IPS-18c (cell line): ENCODE data around the gene CEMIP2.
"Not testable (repeated sequence)": the region's sequence is repeated elsewhere in the genome, so short reads cannot be mapped to it uniquely, and the experiment has no call there.

Source experiments
- H3K4me3 ChIP-seq: 2 replicates; pipeline ENCODE4 v1.7.0; 2013; ENCODE audit warnings: low read depth, mild to moderate bottlenecking, low read length, moderate library complexity; ENCODE audit not compliant: insufficient read depth
- H3K9me3 ChIP-seq: one replicate; pipeline ENCODE4 v1.6.1; 2013; ENCODE audit warnings: mild to moderate bottlenecking, low read length, moderate library complexity; ENCODE audit not compliant: control insufficient read depth, insufficient read depth

The CEMIP2 gene, protein sequence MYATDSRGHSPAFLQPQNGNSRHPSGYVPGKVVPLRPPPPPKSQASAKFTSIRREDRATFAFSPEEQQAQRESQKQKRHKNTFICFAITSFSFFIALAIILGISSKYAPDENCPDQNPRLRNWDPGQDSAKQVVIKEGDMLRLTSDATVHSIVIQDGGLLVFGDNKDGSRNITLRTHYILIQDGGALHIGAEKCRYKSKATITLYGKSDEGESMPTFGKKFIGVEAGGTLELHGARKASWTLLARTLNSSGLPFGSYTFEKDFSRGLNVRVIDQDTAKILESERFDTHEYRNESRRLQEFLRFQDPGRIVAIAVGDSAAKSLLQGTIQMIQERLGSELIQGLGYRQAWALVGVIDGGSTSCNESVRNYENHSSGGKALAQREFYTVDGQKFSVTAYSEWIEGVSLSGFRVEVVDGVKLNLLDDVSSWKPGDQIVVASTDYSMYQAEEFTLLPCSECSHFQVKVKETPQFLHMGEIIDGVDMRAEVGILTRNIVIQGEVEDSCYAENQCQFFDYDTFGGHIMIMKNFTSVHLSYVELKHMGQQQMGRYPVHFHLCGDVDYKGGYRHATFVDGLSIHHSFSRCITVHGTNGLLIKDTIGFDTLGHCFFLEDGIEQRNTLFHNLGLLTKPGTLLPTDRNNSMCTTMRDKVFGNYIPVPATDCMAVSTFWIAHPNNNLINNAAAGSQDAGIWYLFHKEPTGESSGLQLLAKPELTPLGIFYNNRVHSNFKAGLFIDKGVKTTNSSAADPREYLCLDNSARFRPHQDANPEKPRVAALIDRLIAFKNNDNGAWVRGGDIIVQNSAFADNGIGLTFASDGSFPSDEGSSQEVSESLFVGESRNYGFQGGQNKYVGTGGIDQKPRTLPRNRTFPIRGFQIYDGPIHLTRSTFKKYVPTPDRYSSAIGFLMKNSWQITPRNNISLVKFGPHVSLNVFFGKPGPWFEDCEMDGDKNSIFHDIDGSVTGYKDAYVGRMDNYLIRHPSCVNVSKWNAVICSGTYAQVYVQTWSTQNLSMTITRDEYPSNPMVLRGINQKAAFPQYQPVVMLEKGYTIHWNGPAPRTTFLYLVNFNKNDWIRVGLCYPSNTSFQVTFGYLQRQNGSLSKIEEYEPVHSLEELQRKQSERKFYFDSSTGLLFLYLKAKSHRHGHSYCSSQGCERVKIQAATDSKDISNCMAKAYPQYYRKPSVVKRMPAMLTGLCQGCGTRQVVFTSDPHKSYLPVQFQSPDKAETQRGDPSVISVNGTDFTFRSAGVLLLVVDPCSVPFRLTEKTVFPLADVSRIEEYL (N-terminal part only)

DNA sequence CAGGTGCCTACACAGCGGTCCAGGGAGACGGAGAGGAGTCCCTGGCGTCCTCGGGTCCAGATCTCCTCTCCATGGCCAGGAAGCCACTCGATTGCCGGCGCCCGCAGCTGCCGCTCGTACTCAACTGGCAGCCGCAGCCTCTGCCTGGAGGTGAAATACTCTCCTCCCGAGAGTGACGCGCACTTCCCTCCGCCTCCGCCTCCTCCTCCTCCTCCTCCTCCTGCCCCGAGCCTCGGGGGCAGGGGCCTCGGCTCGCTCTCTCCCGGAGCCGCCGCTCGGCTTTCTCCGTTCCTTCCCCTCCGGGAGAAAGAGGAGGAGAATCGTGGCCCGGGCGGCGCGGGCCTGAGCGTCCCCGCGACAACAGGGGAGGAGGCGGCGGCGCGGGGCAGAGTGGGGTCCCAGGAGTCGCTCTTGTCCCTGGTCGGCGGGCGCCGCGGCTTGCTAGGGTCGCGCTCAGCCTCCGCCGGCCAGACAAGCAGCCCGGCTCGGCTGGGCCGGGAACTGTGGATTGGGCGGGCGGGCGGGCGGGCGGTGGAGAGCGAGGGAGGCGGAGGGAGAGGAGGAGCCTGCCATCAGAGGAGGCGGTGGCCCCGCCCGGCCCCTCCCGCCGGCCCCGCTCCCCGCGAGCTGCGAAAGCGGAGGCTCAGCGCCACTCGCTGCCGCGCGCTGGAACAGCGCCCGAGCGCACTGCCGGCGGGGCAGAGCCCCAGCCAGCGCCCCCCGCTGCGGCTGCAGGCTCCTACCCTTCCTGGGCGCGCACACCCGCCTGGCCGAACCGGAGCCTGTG, at the start of gene CEMIP2:
Gene CEMIP2, minus strand, starts transcription at position 126 of the 787 bp plus-strand sequence. CDS start 18,140 bp downstream, outside the sequence.
- Histone ChIP-seq H3K9me3 (no peaks in the 10 kb centered on the region), H3K4me3 (peak within 1 kb of the TSS; percentile 96)

DNA sequence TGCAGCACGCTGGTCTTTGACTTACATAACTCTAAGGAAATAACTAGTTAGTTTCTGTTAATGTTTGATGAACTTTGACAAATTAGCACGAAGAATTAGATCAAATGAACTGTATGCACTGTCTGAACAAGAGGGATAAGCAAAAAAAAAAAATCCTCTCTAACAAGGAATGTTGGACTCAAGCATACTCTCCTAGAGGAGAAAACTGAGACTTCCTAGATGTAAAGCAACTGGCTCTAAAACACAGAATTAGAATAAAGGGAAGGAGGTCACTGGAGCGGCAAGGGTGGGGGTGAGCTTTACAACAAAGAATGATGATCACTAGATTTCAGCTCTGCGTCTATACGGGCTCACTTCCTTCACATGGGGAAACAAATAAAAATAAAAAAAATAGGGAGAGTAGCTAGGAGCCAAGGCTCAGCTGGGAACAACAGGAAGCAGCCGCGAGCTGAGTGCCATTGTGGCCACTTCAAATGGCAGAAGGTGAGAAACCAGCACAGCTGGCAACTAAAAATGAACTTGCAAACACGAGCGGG, 48.7 kb upstream of the CEMIP2 start:
- no peak overlapping the region for H3K4me3 ChIP-seq
- no peaks in the 10 kb centered on the region for H3K9me3 ChIP-seq

DNA sequence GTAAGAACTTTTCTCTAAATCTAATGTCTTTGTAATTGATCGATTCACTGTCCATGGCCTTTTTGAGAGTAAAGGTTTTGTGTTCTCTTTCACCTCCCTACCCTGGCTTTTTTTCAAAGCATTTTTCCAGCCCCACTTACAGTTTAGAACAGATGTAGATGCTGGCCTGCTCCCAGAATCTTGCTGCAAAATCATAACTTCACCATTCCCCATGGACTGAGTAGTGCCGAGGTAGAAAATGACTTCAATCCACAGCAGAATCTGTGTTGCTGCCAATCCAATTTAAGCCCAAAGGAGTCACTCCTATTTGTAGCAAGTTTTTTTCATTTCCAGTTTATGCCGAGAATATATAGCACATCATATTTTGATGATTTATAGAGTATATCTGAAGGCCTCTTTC, 46.5 kb upstream of the CEMIP2 start:
- no peak overlapping the region for H3K4me3 ChIP-seq
- H3K9me3 ChIP-seq: no peaks in the 10 kb centered on the region

DNA sequence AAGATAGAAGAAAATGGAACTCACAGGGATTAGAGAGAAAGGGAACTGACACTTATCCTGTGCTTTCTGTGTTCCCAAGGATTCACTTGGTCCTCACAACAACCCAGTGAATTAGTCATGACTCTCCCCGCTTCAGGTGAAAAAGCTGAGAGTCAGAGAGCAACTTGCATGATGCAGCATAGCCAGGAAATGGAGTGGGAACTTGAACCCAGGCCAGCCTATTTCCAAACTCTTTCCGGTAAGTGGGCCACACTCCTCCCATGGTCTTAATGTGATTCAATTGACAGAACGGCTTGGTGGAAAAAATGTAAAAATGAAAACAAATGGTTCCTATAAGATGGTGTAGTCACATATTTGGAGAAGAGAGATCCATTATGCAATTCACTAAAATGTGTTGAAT, 45.9 kb upstream of the CEMIP2 start:
- Histone ChIP-seq H3K4me3 (no peak overlapping the region), H3K9me3 (no peaks in the 10 kb centered on the region)

DNA sequence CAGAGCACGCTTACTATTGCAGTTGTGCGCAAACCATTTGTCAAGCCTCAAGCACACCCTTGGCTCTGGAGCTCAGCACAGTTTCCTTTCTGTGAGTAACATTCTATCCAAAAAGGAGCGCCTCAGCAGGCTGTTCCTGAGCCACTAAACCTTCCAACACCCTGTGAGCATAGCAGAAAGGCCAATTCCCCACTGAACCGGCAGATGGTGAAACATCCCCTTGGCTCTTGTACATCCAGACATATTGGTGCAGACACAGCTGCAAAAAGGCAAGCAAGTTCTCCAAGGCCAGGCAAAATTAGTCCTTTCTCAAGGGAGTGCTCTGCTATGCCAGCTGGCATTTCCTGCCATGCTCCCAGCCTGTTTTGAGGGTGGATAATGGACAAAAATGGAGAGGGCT, 44.1 kb upstream of the CEMIP2 start:
- Histone ChIP-seq H3K4me3 (no peak overlapping the region), H3K9me3 (no peaks in the 10 kb centered on the region)

DNA sequence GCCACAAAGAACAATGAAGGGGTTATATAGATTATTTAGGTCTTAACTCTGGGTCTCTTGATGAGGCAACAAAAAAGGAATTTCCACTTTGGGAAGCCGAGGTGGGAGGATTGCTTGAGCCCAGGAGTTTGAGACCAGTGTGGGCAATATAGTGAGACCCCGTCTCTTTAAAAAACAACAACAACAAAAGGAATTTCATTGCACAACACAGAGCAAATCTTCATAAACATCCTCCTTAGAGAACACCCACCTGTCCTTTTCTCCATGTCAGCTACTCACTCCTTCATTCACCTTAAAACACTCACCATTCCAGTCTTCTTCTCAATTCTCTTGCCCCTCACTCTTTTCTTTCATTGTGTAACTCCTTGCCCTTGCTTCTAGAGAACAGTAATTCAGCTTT, 39.8 kb upstream of the CEMIP2 start:
- Histone ChIP-seq H3K9me3 (no peaks in the 10 kb centered on the region), H3K4me3 (no peak overlapping the region)

DNA sequence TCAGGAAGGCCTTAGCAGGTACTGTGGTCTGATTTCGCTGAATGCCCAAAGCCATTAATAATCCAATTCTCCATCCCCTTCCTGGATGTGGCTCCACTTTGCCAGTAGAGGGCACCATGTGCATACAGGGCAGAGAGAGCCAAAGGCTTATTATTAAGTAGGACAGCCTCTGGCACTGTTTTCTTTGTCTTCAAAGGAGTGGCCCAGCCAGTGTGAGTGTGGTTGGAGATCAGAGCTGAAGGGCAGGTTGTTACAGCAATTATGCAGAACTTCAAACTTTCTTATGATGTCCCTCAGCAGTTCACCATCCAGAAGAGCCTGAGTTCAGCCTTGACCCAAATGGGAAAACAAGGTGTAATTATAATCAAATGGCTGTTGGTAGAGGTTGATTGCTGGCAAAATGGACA, 38.6 kb upstream of the CEMIP2 start:
- Histone ChIP-seq H3K4me3 (no peak overlapping the region), H3K9me3 (no peaks in the 10 kb centered on the region)

DNA sequence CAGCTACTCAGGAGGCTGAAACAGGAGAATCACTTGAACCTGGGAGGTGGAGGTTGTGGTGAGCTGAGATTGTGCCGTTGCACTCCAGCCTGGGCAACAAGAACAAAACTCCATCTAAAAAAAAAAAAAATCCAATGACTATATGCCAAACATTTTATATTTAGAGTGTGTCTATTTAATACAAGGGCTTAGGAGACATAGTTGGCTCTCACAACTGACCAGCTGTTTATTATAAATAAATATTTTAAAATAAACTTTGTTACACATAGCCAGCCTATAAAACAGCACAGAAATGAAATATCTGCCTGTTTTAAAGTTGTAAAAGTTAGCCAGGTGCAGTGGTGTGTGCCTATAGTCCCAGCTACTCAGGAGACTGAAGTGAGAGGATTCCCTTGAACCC, 36.8 kb upstream of the CEMIP2 start:
- not testable (repeated sequence) for H3K4me3 ChIP-seq, H3K9me3 ChIP-seq

DNA sequence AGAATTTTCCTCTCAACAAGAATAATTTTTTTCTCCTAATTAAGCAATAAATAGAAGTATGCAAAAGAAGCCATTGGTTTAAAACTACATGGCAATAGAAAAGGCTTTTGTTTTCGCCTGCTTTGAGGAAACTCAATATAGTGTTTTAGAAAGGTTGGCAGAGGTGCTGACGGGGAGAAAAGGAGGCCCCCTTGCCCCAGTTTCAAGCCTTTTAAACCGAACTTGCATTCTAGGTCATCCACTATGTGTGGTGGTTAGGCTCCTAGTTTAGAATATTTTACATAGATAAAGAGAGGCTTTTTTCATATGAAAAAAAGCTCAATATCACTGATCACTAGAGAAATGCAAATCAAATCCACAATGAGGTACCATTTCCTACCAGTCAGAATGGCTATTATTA, 33.5 kb upstream of the CEMIP2 start:
- H3K4me3 ChIP-seq: no peak overlapping the region
- H3K9me3 ChIP-seq: no peaks in the 10 kb centered on the region

DNA sequence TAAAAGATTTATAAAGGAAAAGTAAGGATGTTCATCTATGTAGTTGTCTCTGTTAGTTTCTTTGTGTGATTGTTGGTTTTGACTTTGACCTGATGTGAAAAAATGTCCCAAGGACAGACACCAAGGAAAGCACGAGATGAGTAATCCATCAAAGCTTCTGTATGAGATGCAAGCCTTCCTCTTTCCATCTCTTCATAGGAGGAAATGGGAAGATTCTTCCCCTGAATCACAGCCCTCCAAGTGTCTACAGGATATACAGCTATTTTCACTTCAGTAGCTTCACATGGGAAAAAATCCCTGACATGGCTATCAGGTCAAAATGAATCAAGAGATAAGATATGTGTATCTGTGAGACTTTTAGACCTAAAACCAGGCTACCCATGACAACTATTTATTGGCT, 29.0 kb upstream of the CEMIP2 start:
- H3K4me3 ChIP-seq: no peak overlapping the region
- H3K9me3 ChIP-seq: peaks cover under 1% of the 10 kb centered on the region

DNA sequence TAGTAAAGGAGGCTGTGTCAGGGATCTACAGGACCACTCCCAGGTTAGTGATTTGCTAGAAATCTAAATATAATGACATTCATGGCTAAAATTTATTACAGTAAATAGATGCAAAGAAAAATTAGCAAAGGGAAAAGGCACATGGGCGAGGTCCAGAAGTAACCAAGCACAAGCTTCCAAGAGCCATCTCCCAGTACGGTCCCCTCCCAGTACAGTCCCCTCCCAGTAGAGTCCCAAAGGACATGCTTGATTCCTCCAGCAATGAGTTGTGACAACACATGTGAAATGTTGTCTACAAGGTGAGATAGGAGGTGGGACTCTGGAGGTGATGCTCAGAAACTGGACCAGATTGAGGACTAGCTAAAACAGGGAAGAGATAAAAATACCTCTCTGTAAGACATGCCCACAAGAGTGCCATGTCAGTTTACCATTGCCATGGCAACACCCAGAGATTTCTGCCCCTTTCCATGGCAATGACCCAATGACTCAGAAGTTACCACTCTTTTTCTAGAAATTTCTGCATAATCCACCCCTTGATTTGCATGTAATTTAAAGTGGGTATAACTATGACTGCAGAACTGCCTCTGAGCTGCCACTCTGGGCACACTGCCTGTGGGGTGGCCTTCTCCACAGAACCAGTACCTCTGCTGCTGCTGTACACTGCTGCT, 27.9 kb upstream of the CEMIP2 start:
- H3K9me3 ChIP-seq: peaks cover 2% of the 10 kb centered on the region
- no peak overlapping the region for H3K4me3 ChIP-seq

DNA sequence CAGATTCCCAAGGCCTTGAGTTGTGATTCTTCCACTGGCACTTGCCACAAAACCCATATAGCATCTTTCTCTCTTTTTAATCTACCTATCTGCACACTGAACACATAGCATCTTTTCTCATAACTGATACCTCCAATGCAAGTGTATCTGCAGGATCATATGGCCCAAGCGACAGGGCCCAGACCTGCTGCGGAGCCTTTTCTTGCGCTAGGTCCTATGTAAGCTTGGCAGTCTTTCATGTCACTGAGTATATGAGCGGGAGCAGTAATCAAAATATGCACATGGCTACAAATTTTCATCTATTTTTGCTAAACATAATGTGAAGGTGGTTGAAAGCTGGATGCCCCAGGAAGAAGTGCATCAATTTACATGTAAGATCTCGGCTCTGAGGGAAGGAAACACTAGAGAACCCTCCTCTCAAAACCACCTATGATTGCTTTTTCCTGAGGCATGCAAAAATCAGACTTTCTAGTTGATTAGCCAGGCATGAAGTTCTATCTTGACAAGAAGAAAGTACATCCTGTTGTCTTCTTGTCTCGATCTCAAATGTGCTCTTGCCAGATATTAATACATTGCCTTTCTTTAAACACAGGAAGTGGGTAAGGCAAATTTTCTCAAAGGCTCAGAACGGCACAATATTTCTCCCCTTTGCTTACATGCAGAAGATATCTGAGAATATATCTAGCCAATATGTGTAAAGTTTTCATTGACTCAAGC, 26.9 kb upstream of the CEMIP2 start:
- no peak overlapping the region for H3K4me3 ChIP-seq
- peaks cover 2% of the 10 kb centered on the region for H3K9me3 ChIP-seq

DNA sequence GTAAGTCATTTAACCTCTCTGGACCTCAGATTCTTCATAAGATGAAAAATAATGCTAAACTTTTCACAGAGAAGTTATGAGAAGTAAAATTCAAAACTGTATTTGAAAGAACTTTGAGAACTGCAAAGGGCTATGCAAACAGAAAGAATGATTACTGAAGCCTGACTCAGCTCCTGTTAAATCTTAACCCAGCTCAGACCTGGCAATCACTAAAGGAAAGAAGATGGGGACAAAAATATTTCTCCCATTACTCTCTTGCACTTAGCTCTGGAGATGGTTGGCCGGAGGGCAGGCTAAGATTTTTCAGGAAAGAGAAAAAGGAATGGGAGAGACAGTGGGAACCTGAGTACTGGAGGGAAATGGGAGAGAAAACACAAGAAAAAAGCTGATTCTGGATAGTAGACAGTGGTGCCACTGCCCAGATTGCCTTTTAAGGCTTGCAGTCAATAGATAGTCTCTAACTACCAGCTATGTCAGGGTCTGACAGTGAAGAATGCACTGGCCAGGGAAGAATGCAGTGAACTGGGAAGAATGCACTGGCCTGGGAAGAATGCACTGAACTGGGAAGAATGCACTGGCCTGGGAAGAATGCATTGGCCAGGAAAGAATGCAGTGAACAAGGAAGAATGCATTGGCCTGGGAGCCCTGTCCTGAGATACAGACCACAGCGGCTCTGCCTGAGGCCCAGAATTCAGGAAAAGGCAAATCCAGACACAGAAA, 25.2 kb upstream of the CEMIP2 start:
- Histone ChIP-seq H3K9me3 (peaks cover 2% of the 10 kb centered on the region), H3K4me3 (no peak overlapping the region)

DNA sequence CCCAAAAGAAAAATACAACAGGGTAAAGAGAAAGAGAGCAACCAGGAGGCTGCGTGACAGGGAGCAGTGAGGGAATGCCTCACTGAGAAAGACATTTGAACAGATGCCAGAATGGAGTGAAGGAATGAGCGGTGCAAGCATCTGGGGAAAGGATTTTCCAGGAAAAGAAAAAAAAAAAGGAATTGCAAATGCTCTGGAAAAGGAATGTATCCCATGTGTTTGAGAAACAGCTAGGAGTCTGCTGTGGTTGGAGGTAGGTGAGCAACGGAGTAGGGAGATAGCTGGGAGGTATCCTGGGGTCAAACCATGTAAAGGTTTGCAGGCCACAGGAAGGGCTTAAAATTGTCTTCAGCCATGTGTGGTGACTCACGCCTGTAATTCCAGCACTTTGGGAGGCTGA, 23.6 kb upstream of the CEMIP2 start:
- no peak overlapping the region for H3K4me3 ChIP-seq
- H3K9me3 ChIP-seq: peaks cover 2% of the 10 kb centered on the region

DNA sequence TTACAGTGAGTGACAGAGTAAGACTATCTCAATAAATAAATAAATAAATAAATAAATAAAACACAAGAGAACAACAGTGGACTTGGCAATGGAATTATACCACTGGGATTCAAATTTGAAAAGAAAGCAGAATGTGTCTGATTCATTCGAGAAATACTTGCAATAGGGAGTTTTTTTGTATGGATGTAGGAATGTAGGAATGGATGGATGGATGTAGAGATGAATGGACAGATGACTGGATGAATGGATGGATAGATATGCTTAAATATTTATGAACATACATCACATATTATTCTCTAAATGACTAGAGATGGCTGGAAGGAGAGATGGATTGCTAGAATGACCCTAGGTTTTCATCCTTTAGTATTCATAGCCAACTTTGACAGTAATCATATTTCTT, 22.0 kb upstream of the CEMIP2 start:
- Histone ChIP-seq H3K9me3 (peaks cover 2% of the 10 kb centered on the region), H3K4me3 (no peak overlapping the region)
